SH-SY5Y (cell line): Measurements from ENCODE around the gene RBMS3.

Experiments used
- GATA2 ChIP-seq: IDR thresholded peaks from 2 replicates; pipeline ENCODE4 v1.6.1; 2011; ENCODE audit warnings: mild to moderate bottlenecking, low read depth, low read length
- GATA3 ChIP-seq: IDR thresholded peaks from 2 replicates; pipeline ENCODE4 v1.6.1; 2011; ENCODE audit warnings: low read depth, mild to moderate bottlenecking, low read length, moderate library complexity

Gene RBMS3

DNA sequence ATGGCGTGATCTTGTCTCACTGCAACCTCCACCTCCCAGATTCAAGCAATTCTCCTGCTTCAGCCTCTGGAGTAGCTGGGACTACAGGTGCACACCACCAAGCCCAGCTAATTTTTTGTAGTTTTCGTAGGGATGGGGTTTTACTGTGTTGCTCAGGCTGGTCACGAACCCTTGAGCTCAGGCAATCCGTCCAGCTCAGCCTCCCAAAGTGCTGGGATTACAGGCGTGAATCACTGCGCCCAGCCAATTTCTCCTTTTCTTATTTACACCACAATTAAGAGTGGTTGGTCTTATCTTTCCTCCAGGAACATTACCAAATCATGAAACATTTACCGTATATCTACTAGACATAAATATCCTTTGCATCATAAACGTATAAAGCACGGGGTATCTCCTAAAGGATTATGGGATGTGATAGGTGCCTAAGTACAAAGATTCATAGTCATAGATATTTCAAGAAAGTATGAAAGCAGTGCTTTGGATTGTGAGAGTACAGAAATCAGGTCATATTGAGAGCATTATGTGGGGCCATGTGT lies 194.5 kb downstream of the RBMS3 start:
- TF ChIP-seq GATA3 = no peak
- TF ChIP-seq GATA2 = no peak

DNA sequence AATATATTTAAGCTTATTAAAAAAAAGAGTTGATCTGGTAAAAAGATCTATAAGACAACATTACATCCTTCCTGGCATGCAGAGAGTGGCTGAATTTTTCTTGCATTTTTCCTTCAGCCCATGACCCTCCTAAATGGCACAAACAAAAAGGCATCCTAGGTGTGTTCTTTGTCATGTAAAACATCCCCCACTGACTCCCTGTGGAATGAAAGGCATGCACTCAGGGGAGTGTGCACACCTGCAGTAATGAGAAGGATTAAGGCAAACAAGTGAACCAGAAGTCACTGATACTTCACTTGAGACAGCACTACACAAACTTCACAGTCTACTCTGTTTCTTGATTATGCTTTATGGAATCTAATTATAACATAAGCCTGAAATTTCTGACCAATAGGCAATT lies 195.0 kb downstream of the RBMS3 start:
- no peak for TF ChIP-seq GATA3
- no peak for TF ChIP-seq GATA2

DNA sequence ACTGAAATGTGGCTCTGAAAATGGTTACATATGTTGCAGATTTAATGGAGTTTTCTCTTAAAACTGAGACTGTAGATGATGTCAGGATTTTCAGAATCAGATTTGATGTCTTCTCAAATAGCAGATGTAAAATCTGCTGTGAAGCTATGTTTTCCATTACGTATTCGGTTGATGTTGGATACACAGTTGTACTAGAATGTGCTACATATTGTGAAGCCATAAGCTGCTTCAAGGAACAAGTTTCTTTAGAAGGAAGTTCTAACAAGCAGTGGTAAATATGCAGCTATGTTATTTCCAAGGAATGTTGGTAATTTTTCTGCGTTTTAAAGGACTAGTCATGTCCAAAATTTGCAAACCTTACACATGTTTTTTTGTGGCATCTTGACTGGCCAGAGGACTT lies 197.7 kb downstream of the RBMS3 start:
- no peak for TF ChIP-seq GATA2
- TF ChIP-seq GATA3 = no peak

DNA sequence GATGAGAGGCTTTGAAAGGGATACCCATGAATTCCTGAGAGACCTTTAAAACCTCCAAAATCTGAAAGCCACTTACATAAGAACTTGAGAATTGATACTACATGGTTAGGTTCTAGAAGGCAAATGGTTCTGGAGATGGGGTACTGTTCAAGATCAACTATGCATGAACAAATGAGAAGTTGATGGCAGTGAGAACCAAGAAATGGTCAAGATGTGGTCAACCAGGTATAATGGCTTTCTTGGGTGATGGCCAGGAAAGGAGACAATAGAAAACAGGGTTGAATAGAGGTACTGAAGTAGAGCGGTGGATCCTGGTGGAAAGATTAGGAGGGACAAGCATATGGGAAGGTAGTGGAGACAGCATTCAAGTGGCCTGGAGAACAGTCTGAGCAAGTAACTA lies 200.4 kb downstream of the RBMS3 start:
- TF ChIP-seq GATA3 (no peak), GATA2 (no peak)

DNA sequence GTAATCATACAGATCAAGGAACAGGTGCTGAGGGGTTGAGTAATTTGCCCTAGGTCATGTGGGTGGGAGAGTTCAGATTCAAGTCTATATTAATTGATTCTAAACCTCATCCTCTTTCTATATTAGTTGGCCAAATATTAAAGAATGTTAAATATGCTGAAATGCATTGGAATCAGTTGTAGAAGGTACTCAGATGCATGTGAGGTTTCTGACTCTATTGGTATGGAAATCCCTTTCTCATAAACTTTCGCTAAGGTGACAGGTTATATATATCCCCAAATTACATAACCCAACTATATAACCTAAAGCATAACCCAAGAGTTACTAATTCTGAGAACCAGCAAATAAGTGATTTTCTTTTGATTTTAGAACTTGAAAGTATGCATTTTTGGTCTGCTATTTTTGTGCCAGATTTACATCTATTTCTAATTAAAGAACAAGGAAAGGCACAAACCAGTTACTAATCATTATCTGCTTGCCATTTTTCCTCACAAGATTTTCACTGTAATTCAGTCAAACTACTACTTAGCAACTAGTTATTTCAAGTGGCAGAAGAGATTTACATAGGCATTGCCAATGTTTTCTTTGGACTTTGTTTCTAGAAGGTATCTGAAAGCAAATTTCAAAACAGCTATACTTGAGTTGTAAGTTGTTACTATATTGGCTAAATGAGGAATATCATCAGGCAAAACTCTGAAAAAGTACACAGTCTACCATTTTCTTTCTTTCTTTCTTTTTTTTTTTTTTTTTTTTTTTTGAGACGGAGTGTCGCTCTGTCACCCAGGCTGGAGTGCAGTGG lies 201.3 kb downstream of the RBMS3 start:
- no peak for TF ChIP-seq GATA2
- no peak for TF ChIP-seq GATA3

DNA sequence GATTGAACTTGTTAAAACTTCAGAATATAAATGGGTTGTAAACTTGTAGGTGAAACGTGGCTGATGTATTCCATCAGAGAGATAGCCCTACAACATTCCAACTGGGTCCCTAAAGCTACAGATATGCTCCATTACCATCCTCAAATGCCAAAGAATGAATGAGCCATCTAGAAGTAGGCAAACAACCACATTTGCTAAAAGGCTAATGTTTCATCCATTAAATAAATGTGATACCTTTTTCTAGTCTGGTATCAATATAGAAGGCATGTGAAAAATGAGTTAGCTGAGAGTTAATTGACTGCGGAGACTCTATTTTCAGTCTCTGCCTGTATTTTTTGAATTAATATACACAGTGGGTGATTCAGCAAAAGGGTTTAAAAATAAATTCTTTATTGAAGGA lies 203.8 kb downstream of the RBMS3 start:
- TF ChIP-seq GATA2 = no peak
- TF ChIP-seq GATA3 = no peak

DNA sequence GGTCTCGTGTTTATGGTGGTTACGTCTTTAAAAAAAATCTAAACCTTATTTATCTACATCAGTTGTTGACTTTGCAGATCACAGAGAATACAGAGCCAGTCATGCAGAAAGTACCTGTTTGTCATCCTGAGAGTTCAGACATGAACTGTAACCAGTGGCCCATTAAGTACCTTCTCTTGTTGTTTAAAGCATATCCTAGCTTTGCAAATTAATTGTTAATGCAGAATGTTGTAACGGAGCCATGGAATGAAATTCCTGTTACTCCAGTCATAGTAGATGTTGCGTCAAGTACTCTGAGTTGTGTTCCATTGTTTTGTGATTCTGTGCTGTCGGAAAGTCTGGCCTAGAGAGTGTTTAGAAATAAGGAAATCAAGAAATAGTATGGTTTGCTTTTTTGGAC lies 205.2 kb downstream of the RBMS3 start:
- TF ChIP-seq GATA2 (no peak), GATA3 (no peak)

DNA sequence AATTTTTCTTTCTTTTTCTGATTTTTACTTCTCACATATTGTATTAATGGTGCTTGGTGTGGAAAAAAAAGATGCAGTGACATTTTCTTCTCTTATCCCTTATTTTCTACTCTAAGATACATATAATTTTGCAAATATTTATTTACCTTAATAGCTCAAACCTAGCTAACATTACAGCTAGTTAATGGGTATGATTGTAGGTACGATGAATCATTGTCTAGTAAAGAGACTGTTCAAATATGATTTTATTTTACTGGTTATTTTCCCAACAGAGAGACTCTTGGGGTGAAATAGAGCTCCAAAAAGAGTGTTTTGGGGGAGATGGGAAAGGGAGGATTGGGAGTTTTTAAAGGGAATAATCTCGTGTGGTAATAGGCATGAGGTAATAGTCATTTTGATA lies 206.0 kb downstream of the RBMS3 start:
- no peak for TF ChIP-seq GATA3

DNA sequence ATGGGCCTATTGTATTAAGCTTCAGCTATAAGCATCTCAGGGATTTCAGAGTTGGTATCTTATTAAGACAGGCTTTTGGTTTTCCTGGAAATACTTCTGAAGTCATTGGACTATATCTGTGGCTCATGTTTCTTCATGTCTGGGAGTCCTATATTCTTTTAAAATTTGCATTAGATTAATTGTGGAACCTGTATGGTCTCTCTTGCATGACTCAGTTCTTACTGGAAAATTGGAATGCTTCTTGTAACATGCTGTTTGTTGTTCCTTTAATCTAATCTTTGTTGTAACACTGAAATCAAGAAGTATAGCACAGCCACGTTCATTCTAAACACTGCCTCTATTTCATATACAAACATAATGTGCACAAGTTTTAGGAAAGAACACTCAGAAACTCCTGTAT lies 208.1 kb downstream of the RBMS3 start:
- TF ChIP-seq GATA2 = no peak

DNA sequence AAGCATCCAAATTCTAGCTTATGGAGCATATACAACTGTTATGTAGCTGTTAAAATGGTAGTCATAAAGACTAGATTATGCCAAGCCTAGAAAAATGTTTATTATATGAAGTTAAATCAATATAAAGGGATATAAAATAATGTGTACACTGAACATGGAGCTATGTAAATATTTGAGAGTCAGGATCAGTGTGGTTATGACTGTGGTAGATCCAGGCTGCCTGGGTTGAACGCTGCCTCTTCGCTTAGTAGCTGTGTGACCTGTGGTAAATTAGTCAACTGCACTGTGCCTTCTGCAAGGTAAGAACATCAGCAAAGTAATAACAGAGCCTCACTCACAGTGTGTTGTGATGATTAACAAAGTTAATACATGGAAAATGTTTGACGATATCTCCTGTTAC lies 212.2 kb downstream of the RBMS3 start:
- TF ChIP-seq GATA2 (no peak), GATA3 (no peak)

DNA sequence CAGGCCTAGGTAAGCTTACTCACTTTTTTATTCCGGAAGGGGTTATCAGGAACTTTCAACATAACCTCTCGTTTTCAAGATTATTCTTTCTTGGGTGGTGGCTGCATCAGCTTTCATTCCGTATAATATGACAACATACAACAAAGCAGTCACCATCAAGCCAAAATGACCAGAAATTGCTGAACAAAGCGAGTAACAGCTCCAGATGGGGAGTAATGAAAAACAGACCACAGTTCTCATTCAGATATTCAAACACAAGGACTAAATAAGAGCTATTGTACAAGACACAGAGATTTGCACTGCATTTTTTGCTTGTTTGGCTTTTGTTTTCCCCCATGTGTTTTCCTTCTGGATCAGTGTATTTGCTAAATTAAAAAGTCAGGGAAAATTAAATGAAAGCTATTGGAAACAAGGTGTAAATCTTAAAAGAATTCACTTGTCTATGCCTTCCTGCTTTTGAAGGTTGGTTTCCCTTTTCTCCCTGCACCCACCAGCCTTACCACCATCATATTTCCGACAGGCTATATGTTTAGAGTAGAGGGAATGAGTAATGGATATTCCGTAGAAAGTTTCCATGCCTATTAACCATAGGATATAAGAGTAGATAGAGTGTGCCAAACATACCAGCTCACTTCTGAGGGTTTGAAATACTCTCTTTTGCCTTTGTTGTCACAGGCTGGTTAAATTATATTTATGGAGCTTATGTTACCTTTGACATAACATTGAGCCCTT lies 213.6 kb downstream of the RBMS3 start:
- TF ChIP-seq GATA3 (no peak), GATA2 (no peak)

DNA sequence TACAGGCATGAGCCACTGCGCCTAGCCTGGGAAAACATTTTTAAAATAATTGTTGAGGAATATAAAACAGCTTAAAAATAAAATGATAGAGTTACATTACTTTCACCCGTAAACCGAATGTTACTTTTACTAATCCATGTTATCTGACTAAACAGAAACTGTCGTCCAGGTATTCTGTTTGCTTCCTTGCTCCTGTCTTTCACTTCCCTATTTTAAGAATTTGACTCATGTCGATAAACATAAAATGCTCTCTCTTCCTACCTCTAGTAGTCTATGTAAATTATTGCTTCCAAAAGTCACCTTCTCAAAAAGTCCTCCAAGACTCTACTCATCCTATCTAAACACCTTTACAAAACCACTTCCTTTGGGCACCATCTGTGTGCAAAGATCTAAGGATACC lies 216.4 kb downstream of the RBMS3 start:
- TF ChIP-seq GATA3 (no peak), GATA2 (no peak)

DNA sequence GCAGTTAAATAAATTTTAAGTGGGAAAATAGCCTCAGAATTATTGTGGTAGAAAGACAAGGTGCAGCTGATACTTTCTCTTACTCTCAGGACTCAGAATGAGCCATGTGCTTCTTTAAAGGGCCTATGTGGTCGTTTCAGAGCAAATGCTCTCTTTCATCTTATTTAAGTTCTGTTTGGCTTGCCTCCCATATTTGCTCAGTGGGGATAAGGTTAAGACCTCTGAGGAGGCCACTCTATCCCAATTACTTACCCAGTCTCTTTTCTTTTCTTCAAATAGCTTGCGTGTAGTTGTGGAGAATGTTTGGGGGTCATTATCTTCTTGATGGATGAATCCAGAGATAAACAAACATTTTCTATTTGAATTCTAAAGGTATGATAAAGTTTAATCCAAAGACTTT lies 221.9 kb downstream of the RBMS3 start:
- TF ChIP-seq GATA3 = no peak
- no peak for TF ChIP-seq GATA2

DNA sequence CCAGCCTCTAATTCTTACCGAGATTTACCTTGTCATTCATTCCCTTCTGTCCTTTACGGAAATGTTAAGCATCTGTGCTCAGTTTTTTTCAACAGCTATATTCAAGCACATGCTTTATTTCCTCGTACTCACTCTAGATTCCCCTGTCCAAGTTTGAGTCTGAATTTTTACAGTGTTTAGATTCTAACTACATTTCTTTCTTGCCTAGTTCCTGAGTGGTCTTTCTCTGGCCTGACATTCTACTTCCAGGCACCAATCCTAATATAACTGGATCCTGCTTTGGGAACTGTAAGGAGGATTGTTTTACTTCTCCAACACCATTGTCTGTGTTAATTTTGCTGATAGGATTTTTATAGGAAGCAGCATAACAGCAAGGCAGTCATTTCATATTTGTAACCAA lies 222.4 kb downstream of the RBMS3 start:
- TF ChIP-seq GATA3 = no peak

DNA sequence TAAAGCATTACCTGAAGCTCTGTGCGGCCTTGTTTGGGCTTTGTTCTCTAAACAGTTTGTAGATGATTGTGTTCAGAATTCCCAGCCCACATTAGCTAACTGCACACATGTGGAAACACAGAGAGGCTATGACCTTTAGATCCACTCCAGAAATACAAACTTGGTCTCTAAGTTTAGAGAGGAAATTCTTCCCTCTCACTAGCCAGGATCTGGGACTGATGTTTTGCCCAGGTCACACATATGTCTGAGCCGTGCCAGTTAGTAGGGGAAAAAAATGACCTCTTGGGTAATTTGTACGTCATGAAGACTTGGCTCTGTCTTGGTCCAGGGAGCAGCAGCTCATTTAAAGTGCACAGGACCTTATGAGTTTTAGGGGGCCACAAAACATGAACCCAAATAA lies 223.1 kb downstream of the RBMS3 start:
- no peak for TF ChIP-seq GATA2
- TF ChIP-seq GATA3 = no peak
